SU-DHL-6 (cell line): ENCODE data around the gene MAP2K1.

Experiments used
- CTCF ChIP-seq: fragments of 200-600 bp; sonication (generic); IDR thresholded peaks from one replicate; pipeline ENCODE4 v1.5.1; 2017; ENCODE audit warnings: antibody characterized with exemption, mild to moderate bottlenecking, low read length, moderate library complexity; ENCODE audit not compliant: insufficient read depth, poor library complexity, severe bottlenecking
- EZH2phosphoT487 ChIP-seq: fragments of 200-600 bp; sonication (generic), shearing (Covaris generic); conservative IDR thresholded peaks from 2 replicates; pipeline ENCODE4 v1.6.1; 2018; ENCODE audit warnings: mild to moderate bottlenecking, antibody characterized with exemption, low read length, moderate library complexity, mixed read lengths

DNA sequence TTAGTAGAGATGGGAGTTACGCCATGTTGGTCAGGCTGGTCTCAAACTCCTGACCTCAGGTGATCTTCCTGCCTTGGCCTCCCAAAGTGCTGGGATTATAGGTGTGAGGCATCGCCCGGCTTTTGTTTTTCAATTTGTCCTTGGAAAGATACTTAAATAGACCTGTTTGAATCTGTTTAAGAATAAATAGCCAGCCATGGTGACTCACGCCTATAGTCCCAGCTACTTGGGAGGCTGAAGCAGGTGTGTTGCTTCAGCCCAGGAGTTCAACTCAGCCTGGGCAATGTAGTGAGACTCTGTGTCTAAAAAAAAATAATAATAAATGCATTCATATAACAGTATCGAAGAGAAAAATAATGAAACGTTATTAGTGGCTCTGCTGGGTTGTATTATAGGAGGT lies 93.6 kb downstream of the MAP2K1 start:
- no peak for TF ChIP-seq CTCF
- no peak for TF ChIP-seq EZH2phosphoT487
